ENCODE data around the gene LRRC41.
"Not testable (repeated sequence)": the region's sequence is repeated elsewhere in the genome, so short reads cannot be mapped to it uniquely, and the experiment has no call there.

Gene LRRC41

GRCh38 chr1:46246548-46247435, 56.6 kb downstream of the LRRC41 start:
- Histone ChIP-seq H3K9ac (ENCODE audit: low read depth, low read length) (peak overlapping the region; percentile 85), H3K4me3 (ENCODE audit: low read length) (peak overlapping the region; percentile 94), H3K9me3 (replicated peaks; ENCODE audit: low read length) (no peaks in the 10 kb centered on the region), H3K4me1 (ENCODE audit: control insufficient read depth, insufficient read depth, low read length) (peaks cover 10% of the 10 kb centered on the region), H3K4me2 (ENCODE audit: low read length) (peak overlapping the region; percentile 98), H3K27me3 (ENCODE audit: control insufficient read depth, insufficient read depth, low read length) (no peaks in the 10 kb centered on the region), H3K36me3 (ENCODE audit: insufficient read depth, low read length) (no peaks in the 10 kb centered on the region)

- not testable (repeated sequence) for H3K36me3 ChIP-seq (ENCODE audit: insufficient read depth, low read length); H3K27me3 ChIP-seq (ENCODE audit: control insufficient read depth, insufficient read depth, low read length); H3K9me3 ChIP-seq (replicated peaks; ENCODE audit: low read length); H3K9ac ChIP-seq (ENCODE audit: low read depth, low read length); H3K4me3 ChIP-seq (ENCODE audit: low read length)
- Histone ChIP-seq H3K4me2 (ENCODE audit: low read length) (peak overlapping the region; percentile 98), H3K4me1 (ENCODE audit: control insufficient read depth, insufficient read depth, low read length) (peaks cover 10% of the 10 kb centered on the region)
These were observed 57.3 kb downstream of the LRRC41 start for GRCh38 chr1:46246136-46246535.

GRCh38 chr1:46244656-46245371, 58.6 kb downstream of the LRRC41 start:
- no peak overlapping the region for H3K9ac ChIP-seq (ENCODE audit: low read depth, low read length)
- no peaks in the 10 kb centered on the region for H3K36me3 ChIP-seq (ENCODE audit: insufficient read depth, low read length)
- no peak overlapping the region for H3K4me2 ChIP-seq (ENCODE audit: low read length)
- H3K9me3 ChIP-seq (replicated peaks; ENCODE audit: low read length): no peaks in the 10 kb centered on the region
- peaks cover 10% of the 10 kb centered on the region for H3K4me1 ChIP-seq (ENCODE audit: control insufficient read depth, insufficient read depth, low read length)
- no peaks in the 10 kb centered on the region for H3K27me3 ChIP-seq (ENCODE audit: control insufficient read depth, insufficient read depth, low read length)
- no peak overlapping the region for H3K4me3 ChIP-seq (ENCODE audit: low read length)

GRCh38 chr1:46243831-46244230, 59.6 kb downstream of the LRRC41 start:
- not testable (repeated sequence) for H3K9ac ChIP-seq (ENCODE audit: low read depth, low read length); H3K36me3 ChIP-seq (ENCODE audit: insufficient read depth, low read length); H3K4me3 ChIP-seq (ENCODE audit: low read length); H3K4me2 ChIP-seq (ENCODE audit: low read length); H3K9me3 ChIP-seq (replicated peaks; ENCODE audit: low read length); H3K27me3 ChIP-seq (ENCODE audit: control insufficient read depth, insufficient read depth, low read length); H3K4me1 ChIP-seq (ENCODE audit: control insufficient read depth, insufficient read depth, low read length)

GRCh38 chr1:46242918-46243317, 60.5 kb downstream of the LRRC41 start:
- Histone ChIP-seq H3K27me3 (ENCODE audit: control insufficient read depth, insufficient read depth, low read length) (no peaks in the 10 kb centered on the region), H3K4me2 (ENCODE audit: low read length) (no peak overlapping the region), H3K9ac (ENCODE audit: low read depth, low read length) (no peak overlapping the region), H3K36me3 (ENCODE audit: insufficient read depth, low read length) (no peaks in the 10 kb centered on the region), H3K4me3 (ENCODE audit: low read length) (no peak overlapping the region), H3K4me1 (ENCODE audit: control insufficient read depth, insufficient read depth, low read length) (no peaks in the 10 kb centered on the region), H3K9me3 (replicated peaks; ENCODE audit: low read length) (no peaks in the 10 kb centered on the region)

- not testable (repeated sequence) for H3K4me1 ChIP-seq (ENCODE audit: control insufficient read depth, insufficient read depth, low read length); H3K9ac ChIP-seq (ENCODE audit: low read depth, low read length); H3K27me3 ChIP-seq (ENCODE audit: control insufficient read depth, insufficient read depth, low read length); H3K4me2 ChIP-seq (ENCODE audit: low read length); H3K36me3 ChIP-seq (ENCODE audit: insufficient read depth, low read length); H3K4me3 ChIP-seq (ENCODE audit: low read length); H3K9me3 ChIP-seq (replicated peaks; ENCODE audit: low read length)
These were observed 61.7 kb downstream of the LRRC41 start for GRCh38 chr1:46241733-46242132.

GRCh38 chr1:46238865-46239264, 64.6 kb downstream of the LRRC41 start:
- H3K4me1 ChIP-seq (ENCODE audit: control insufficient read depth, insufficient read depth, low read length); H3K27me3 ChIP-seq (ENCODE audit: control insufficient read depth, insufficient read depth, low read length); H3K9me3 ChIP-seq (replicated peaks; ENCODE audit: low read length); H3K4me2 ChIP-seq (ENCODE audit: low read length); H3K9ac ChIP-seq (ENCODE audit: low read depth, low read length); H3K36me3 ChIP-seq (ENCODE audit: insufficient read depth, low read length); H3K4me3 ChIP-seq (ENCODE audit: low read length): not testable (repeated sequence)

GRCh38 chr1:46236882-46237281, 66.5 kb downstream of the LRRC41 start:
- Histone ChIP-seq H3K4me2 (ENCODE audit: low read length) (no peak overlapping the region), H3K4me3 (ENCODE audit: low read length) (no peak overlapping the region), H3K9me3 (replicated peaks; ENCODE audit: low read length) (no peaks in the 10 kb centered on the region), H3K9ac (ENCODE audit: low read depth, low read length) (no peak overlapping the region), H3K36me3 (ENCODE audit: insufficient read depth, low read length) (no peaks in the 10 kb centered on the region), H3K4me1 (ENCODE audit: control insufficient read depth, insufficient read depth, low read length) (no peaks in the 10 kb centered on the region), H3K27me3 (ENCODE audit: control insufficient read depth, insufficient read depth, low read length) (no peaks in the 10 kb centered on the region)

GRCh38 chr1:46231231-46231630, 72.2 kb downstream of the LRRC41 start:
- H3K4me1 ChIP-seq (ENCODE audit: control insufficient read depth, insufficient read depth, low read length): not testable (repeated sequence)

More at GRCh38 chr1:46231231-46231630, 72.2 kb downstream of the LRRC41 start:
- H3K9me3 ChIP-seq (replicated peaks; ENCODE audit: low read length); H3K9ac ChIP-seq (ENCODE audit: low read depth, low read length); H3K4me3 ChIP-seq (ENCODE audit: low read length); H3K4me2 ChIP-seq (ENCODE audit: low read length); H3K36me3 ChIP-seq (ENCODE audit: insufficient read depth, low read length); H3K27me3 ChIP-seq (ENCODE audit: control insufficient read depth, insufficient read depth, low read length): not testable (repeated sequence)

Measured in skeletal muscle satellite cell (primary cell).